Smooth muscle cell of trachea (primary cell): ENCODE results near the gene FOXO1. TPM values are rescaled to one million over a fixed set of nuclear protein-coding genes. Genes with fewer than 3 reads are reported as not detected.

ENCODE experiments used
- total RNA-seq: library from RNA; depleted of rRNA; stranded (reverse); fragments of >200 nt; gene quantifications from 2 replicates; pipeline ENCODE4 v1.2.1, GENCODE V29; 2014

The FOXO1 gene
- total RNA-seq = 0.73 and 0.83 TPM in 2 replicates

DNA sequence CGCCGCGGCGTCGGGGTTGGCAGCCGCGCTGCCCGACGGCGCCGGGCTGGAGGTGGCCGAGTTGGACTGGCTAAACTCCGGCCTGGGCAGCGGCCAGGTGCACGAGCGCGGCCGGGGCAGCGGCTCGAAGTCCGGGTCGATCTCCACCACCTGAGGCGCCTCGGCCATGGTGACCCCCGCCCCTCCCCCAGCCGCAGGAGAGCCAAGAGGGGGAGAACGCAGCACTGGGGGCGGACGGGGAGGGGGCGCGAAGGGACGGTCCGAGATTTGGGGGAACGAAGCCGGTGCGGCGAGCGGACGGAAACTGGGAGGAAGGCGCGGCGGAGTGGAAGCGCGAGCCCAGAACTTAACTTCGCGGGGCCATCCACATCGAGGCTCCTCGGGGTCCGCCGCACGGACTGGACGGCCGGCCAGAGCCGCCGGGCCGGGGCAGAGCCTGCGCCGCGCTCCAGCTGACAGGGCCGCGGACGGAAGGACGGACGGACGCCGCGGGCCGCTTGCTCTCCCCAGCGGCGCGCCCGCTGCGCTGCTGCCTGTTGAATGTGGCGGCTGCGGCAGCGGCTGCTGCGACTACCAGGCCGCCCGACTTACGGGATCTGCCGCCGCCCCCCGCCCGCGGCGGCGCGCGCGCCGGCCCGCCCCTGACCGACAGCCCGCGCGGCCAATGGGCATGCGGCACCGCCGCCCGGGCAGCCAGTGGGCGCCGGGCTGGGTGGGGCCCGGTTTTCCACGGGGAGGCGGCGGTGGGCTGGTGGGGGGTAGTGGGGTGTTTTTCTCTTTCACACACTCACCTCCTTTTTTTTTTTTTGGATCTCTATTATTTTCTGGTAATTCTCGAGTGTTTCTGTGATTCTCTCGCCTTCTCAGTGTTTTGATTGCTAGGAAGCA lies at the start of gene FOXO1:
Gene FOXO1 (minus strand): TSS at position 597 of the 888 bp plus-strand sequence. CDS start 429 bp downstream, at position 168.

Other genes starting within 250 kb of the FOXO1 start
- gene MRPS31, start 104.5 kb upstream of the FOXO1 start, total RNA-seq = 13.1 and 25.2 TPM in 2 replicates
- gene SLC25A15, start 123.0 kb upstream of the FOXO1 start, total RNA-seq = 12.4 and 14.1 TPM in 2 replicates